ELF-1 (cell line): ENCODE measurements around the gene PMIS2.
A peak's percentile ranks its signal among the peaks of the same experiment; 100 is the strongest.

Source experiments
- DNase-seq: peaks from one replicate; pipeline ENCODE4 v3.0.0-alpha.2; 2016; ENCODE audit warnings: low read depth, low spot score

The PMIS2 gene

GRCh38 chr19:35556025-35556590 is 29.9 kb upstream of the PMIS2 start:
- no peak for DNase-seq

GRCh38 chr19:35556846-35557538 is 29.0 kb upstream of the PMIS2 start:
- no peak for DNase-seq

GRCh38 chr19:35557539-35558399 is 28.2 kb upstream of the PMIS2 start:
- DNase-seq: peak; percentile 94

GRCh38 chr19:35558400-35559280 is 27.3 kb upstream of the PMIS2 start:
- no peak for DNase-seq

- peak; percentile 39 for DNase-seq
Measured at GRCh38 chr19:35559281-35559659, 26.7 kb upstream of the PMIS2 start.

- no peak for DNase-seq
Measured at GRCh38 chr19:35559781-35560180, 26.2 kb upstream of the PMIS2 start.

- no peak for DNase-seq
Measured at GRCh38 chr19:35560271-35560670, 25.7 kb upstream of the PMIS2 start.

GRCh38 chr19:35560677-35561076 is 25.3 kb upstream of the PMIS2 start:
- no peak for DNase-seq

GRCh38 chr19:35561436-35561835 is 24.5 kb upstream of the PMIS2 start:
- no peak for DNase-seq

- no peak for DNase-seq
Measured at GRCh38 chr19:35562336-35562735, 23.6 kb upstream of the PMIS2 start.

- no peak for DNase-seq
Measured at GRCh38 chr19:35562776-35563175, 23.2 kb upstream of the PMIS2 start.

- DNase-seq: no peak
Measured at GRCh38 chr19:35563207-35563829, 22.7 kb upstream of the PMIS2 start, which contains the start of gene ATP4A. ATP4A (minus strand) TSS chr19:35563658; CDS start chr19:35563629, 29 bp downstream.

GRCh38 chr19:35565016-35565856 is 20.7 kb upstream of the PMIS2 start:
- no peak for DNase-seq

- DNase-seq: no peak
Measured at GRCh38 chr19:35566738-35567137, 19.2 kb upstream of the PMIS2 start.

- no peak for DNase-seq
Measured at GRCh38 chr19:35569281-35569781, 16.6 kb upstream of the PMIS2 start.

GRCh38 chr19:35571406-35571965 is 14.5 kb upstream of the PMIS2 start:
- DNase-seq: no peak

- DNase-seq: no peak
Measured at GRCh38 chr19:35577918-35578317, 8.1 kb upstream of the PMIS2 start.

- DNase-seq: no peak
Measured at GRCh38 chr19:35578707-35579106, 7.3 kb upstream of the PMIS2 start.

GRCh38 chr19:35582760-35583159 is 3.2 kb upstream of the PMIS2 start:
- DNase-seq: no peak

- no peak for DNase-seq
Measured at GRCh38 chr19:35587321-35587720, 1.3 kb downstream of the PMIS2 start.
